ENCODE data around the gene SGTB. TPM values are rescaled to one million over a fixed set of nuclear protein-coding genes. Genes with fewer than 3 reads are reported as not detected.
A peak's percentile ranks its signal among the peaks of the same experiment; 100 is the strongest.

SGTB gene
- total and polyA plus RNA-seq, 2 donors (not counting 1 experiment from before 2014, with no cell fraction given), result 18.7 to 32.4 TPM

DNA sequence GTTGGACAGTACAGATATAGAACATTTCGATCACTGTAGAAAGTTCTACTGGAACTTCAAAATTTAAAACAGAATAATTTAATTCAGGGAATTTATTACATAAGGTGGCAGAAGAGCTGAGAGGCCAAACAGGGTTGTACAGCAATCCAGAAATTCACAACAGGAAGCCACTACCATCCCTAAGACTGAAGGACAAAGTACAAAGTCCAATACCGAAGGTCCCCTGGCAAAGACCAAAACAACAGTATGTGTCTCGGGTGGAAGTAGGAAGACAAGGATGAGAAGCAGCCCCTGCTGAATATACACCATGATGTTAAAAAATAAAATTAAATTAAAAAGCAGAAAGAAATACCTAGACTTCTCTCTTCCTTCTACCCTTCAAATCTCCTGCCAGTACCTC, 19.9 kb downstream of the SGTB start:
- no peak overlapping the region for H3K27ac ChIP-seq (ENCODE audit: insufficient read depth, low read length)
- H4K20me1 ChIP-seq (ENCODE audit: control insufficient read depth, extremely low read depth, insufficient read depth, low read length), result no peaks in the 10 kb centered on the region
- no peaks in the 10 kb centered on the region for H3K4me1 ChIP-seq (ENCODE audit: control insufficient read depth, extremely low read depth, insufficient read depth, low read length)

DNA sequence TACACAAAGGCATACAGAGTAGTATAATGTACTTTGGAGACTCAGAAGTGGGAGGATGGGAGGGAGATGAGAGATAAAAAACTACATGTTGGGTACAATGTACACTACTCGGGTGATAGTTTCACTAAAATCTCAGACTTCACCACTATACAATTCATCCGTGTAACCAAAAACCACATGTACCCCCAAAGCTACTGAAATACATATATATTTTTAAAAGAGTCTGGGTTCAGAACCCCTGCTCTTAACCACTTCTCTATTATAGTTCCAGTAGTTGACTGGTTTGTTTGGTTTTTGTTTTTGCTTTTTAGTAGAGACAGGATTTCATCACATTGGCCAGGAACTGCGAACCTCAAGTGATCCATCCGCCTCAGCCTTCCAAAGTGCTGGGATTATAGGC, 22.6 kb downstream of the SGTB start:
- TF ChIP-seq, protein P1, sequence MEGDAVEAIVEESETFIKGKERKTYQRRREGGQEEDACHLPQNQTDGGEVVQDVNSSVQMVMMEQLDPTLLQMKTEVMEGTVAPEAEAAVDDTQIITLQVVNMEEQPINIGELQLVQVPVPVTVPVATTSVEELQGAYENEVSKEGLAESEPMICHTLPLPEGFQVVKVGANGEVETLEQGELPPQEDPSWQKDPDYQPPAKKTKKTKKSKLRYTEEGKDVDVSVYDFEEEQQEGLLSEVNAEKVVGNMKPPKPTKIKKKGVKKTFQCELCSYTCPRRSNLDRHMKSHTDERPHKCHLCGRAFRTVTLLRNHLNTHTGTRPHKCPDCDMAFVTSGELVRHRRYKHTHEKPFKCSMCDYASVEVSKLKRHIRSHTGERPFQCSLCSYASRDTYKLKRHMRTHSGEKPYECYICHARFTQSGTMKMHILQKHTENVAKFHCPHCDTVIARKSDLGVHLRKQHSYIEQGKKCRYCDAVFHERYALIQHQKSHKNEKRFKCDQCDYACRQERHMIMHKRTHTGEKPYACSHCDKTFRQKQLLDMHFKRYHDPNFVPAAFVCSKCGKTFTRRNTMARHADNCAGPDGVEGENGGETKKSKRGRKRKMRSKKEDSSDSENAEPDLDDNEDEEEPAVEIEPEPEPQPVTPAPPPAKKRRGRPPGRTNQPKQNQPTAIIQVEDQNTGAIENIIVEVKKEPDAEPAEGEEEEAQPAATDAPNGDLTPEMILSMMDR (conservative IDR thresholded peaks at IDR 0.05 in 1 of 2, IDR thresholded peaks at IDR 0.05 in 1 of 2; ENCODE audit: low read depth in 1 of 2, low read length in 2 of 2), result no peak
- no peak for TF ChIP-seq EZH2 (IDR thresholded peaks at IDR 0.05; ENCODE audit: low read length, missing control alignments)
- H3K9ac ChIP-seq (ENCODE audit: insufficient read depth, low read length), result no peak overlapping the region
- no peaks in the 10 kb centered on the region for H3K79me2 ChIP-seq (ENCODE audit: control insufficient read depth, insufficient read depth, low read length)
- no peak overlapping the region for H3K4me2 ChIP-seq (ENCODE audit: extremely low read depth, insufficient read depth, low read length)
- H3K4me3 ChIP-seq (replicated peaks in 1 of 4; ENCODE audit: control extremely low read depth in 1 of 4, insufficient read depth in 1 of 4, low read depth in 3 of 4, low read length in 4 of 4), result no peak overlapping the region
- H2AFZ ChIP-seq (ENCODE audit: low read length), result no peak overlapping the region
- DNase-seq (ENCODE audit: low read depth in 2 of 2), result no peak
- no peaks in the 10 kb centered on the region for H3K4me1 ChIP-seq (ENCODE audit: control insufficient read depth, extremely low read depth, insufficient read depth, low read length)
- H3K36me3 ChIP-seq (ENCODE audit: control insufficient read depth, insufficient read depth, low read length), result no peaks in the 10 kb centered on the region
- no peaks in the 10 kb centered on the region for H3K9me3 ChIP-seq (ENCODE audit: control insufficient read depth, insufficient read depth, low read depth, low read length)
- H3K27me3 ChIP-seq (ENCODE audit: control insufficient read depth, insufficient read depth, low read length), result no peaks in the 10 kb centered on the region
- no peak overlapping the region for H3K27ac ChIP-seq (ENCODE audit: insufficient read depth, low read length)
- no peaks in the 10 kb centered on the region for H4K20me1 ChIP-seq (ENCODE audit: control insufficient read depth, extremely low read depth, insufficient read depth, low read length)

More for the DNA sequence above, 19.9 kb downstream of the SGTB start:
- Histone ChIP-seq H3K27me3 (ENCODE audit: control insufficient read depth, insufficient read depth, low read length) (no peaks in the 10 kb centered on the region), H3K9me3 (ENCODE audit: control insufficient read depth, insufficient read depth, low read depth, low read length) (no peaks in the 10 kb centered on the region), H2AFZ (ENCODE audit: low read length) (no peak overlapping the region), H3K36me3 (ENCODE audit: control insufficient read depth, insufficient read depth, low read length) (no peaks in the 10 kb centered on the region), H3K4me2 (ENCODE audit: extremely low read depth, insufficient read depth, low read length) (no peak overlapping the region), H3K79me2 (ENCODE audit: control insufficient read depth, insufficient read depth, low read length) (no peaks in the 10 kb centered on the region), H3K4me3 (replicated peaks in 1 of 4; ENCODE audit: control extremely low read depth in 1 of 4, insufficient read depth in 1 of 4, low read depth in 3 of 4, low read length in 4 of 4) (no peak overlapping the region), H3K9ac (ENCODE audit: insufficient read depth, low read length) (no peak overlapping the region)
- TF ChIP-seq EZH2 (IDR thresholded peaks at IDR 0.05; ENCODE audit: low read length, missing control alignments), result no peak
- TF ChIP-seq, protein P1 (conservative IDR thresholded peaks at IDR 0.05 in 1 of 2, IDR thresholded peaks at IDR 0.05 in 1 of 2; ENCODE audit: low read depth in 1 of 2, low read length in 2 of 2), result no peak
- no peak for DNase-seq (ENCODE audit: low read depth in 2 of 2)

DNA sequence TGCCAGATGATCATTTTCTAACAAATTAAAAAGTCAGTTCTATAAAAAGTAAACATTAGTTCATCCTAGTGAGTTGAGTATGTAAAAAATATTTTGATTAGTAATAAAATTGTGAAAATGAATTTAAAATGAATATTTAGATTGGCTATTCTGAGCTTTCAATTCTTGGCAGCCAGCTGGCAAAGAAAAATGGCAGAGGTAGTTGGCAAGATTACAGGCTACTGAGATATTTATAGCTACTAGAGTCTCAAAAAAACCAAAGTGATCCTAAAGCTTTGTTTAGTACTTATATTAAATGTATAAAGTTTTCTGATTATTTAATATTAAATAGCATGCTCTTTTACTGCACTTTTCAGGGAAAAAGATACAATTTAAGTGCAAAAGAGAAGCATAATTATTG, 25.0 kb downstream of the SGTB start:
- no peak overlapping the region for H3K4me3 ChIP-seq (replicated peaks in 1 of 4; ENCODE audit: control extremely low read depth in 1 of 4, insufficient read depth in 1 of 4, low read depth in 3 of 4, low read length in 4 of 4)
- no peak overlapping the region for H3K9ac ChIP-seq (ENCODE audit: insufficient read depth, low read length)
- no peak for TF ChIP-seq EZH2 (IDR thresholded peaks at IDR 0.05; ENCODE audit: low read length, missing control alignments)
- TF ChIP-seq, protein P1 (conservative IDR thresholded peaks at IDR 0.05 in 1 of 2, IDR thresholded peaks at IDR 0.05 in 1 of 2; ENCODE audit: low read depth in 1 of 2, low read length in 2 of 2), result no peak
- H3K4me2 ChIP-seq (ENCODE audit: extremely low read depth, insufficient read depth, low read length), result no peak overlapping the region
- no peaks in the 10 kb centered on the region for H3K36me3 ChIP-seq (ENCODE audit: control insufficient read depth, insufficient read depth, low read length)
- no peaks in the 10 kb centered on the region for H3K4me1 ChIP-seq (ENCODE audit: control insufficient read depth, extremely low read depth, insufficient read depth, low read length)
- H3K27me3 ChIP-seq (ENCODE audit: control insufficient read depth, insufficient read depth, low read length), result no peaks in the 10 kb centered on the region
- H3K27ac ChIP-seq (ENCODE audit: insufficient read depth, low read length), result no peak overlapping the region
- peak; percentile 6 to 12 for DNase-seq (ENCODE audit: low read depth in 2 of 2)
- no peaks in the 10 kb centered on the region for H4K20me1 ChIP-seq (ENCODE audit: control insufficient read depth, extremely low read depth, insufficient read depth, low read length)
- H2AFZ ChIP-seq (ENCODE audit: low read length), result no peak overlapping the region
- no peaks in the 10 kb centered on the region for H3K9me3 ChIP-seq (ENCODE audit: control insufficient read depth, insufficient read depth, low read depth, low read length)
- no peaks in the 10 kb centered on the region for H3K79me2 ChIP-seq (ENCODE audit: control insufficient read depth, insufficient read depth, low read length)

Data from fibroblast of lung (primary cell).